Dedifferentiated amniotic fluid mesenchymal stem cell (primary cell): ENCODE results near the gene TACR1.

Experiments
- DNase-seq: peaks from one replicate; pipeline ENCODE4 v3.0.0-alpha.2; 2016; ENCODE audit errors: extremely low spot score

The TACR1 gene

GRCh38 chr2:75047189-75047991, 151.9 kb downstream of the TACR1 start:
- DNase-seq = peak; percentile 26

DNA sequence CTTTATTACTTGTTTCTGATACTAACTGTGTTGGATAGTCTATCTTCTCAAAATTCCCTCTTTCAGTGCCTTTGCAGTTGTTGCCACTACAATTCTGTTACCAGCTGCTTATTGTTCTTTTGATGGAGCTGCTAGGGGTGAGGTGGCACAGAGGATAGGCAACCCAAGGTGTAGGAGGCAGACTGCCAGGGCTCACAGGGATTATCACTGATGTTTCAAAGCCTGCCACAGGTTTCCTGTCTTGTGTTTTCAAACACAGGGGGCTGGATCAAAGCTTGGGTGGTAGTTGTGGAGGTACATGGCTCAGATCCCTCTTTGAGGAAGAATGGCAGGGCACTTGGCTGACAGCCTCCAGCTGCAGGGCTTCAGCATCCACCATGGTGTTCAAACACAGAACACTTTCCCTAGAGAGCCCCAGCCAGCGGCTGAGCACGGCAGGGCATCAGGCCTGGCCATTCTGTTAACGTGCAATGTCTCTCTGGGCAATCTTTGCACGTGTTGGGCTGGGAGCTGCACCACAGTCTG, 153.7 kb downstream of the TACR1 start:
- DNase-seq = no peak

- DNase-seq = no peak
These were observed 155.0 kb downstream of the TACR1 start for GRCh38 chr2:75044291-75044690.

DNA sequence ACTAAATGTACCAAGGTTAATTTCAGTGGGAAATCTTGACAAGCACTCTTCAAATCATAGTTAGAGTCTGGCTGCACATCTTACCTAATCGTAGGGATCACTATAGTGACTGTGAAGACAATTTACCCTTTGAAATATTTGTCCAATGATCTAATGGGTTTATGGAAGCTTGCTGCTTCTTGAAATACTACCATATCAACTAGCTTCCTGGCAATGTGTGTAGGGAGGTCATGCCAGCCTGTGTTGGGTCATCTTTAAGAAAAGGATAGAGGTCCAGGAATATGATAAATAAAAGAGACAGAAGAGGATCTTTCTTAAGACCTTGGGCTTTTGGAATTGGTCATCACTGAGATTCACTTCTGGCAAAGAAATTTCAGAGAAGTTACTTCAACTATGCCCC, 156.5 kb downstream of the TACR1 start:
- DNase-seq = no peak

DNA sequence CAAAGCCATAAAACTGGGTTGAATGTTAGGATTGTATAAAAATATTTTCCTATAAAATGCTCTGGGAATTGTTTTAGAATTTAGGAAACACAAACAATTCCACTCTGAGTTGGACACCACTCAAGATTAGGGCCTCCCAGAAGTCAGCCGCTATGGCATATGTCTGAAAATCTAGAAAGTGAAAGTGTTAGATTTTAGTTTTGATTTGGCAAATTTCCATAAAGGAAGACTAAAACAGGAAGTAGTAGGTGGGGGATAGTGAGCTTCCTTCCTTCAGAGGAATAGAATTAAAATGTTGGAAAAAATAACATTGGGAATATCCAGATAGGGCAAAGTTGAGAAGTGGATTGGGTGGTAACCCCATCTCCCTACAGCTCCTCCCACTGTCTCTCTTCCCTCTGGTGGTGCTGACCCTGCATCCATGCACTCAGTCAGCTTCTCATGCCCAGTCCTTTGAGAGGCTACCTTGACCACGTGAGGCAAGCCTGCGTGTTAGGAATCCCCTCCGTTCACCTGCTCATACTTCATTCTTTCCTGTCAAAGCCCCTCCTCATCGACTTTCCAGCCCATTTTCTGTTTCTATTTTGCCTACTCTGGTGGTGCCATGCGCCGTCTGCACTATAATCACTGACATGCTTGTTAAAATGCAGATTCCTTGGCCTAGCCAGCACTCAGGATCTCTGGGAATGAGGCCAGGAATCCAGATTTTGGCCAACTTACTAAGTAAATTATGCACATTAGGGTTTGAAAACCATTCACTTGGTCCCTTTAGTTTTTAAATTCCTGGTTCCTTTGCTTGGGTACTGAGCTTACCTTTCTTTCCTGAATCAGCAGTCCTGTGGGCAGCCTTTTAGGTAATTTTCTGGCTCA, 157.4 kb downstream of the TACR1 start:
- no peak for DNase-seq

- DNase-seq = no peak
These were observed 158.1 kb downstream of the TACR1 start for GRCh38 chr2:75041226-75041625.

DNA sequence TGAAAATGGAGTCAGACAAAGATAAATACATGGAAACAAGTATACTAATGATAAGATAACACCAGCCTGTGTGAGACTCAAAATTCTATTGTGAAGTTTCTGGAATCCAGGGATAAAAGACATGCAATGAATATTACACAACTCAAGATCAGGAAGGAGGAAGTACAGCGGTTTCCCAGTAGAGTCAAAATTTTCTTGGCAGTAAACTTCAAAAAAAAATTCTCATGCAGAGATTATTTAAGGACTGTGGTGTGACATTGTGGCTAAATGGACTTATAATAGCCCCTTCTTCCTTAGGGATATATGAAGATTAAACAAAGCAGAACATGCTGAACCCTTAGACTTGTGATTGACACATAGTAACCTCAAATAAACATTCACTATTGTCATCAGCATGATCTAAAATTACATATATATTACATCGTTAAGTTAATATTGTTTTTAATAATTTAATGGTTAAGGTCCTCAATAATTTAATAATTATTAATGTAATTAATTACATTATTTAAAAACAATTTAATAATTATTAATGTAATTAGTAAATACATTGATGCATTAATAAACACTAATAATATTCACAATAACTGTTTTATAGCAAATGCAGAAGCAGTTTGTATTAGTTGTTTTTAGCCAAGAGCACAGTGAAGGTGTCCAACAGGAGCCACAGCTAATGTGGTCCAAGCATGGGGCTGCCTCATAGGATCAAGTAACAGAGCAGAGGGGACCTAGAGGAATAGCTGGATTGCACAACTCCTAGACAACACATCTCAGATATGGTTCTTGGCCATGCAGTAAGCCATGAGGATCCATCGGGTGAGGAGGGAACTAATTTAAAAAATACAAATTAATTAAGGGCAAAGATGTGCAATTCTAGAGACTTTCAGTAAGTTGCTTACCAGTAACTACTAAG, 163.6 kb downstream of the TACR1 start:
- DNase-seq = no peak

GRCh38 chr2:75033516-75033915, 165.8 kb downstream of the TACR1 start:
- no peak for DNase-seq

DNA sequence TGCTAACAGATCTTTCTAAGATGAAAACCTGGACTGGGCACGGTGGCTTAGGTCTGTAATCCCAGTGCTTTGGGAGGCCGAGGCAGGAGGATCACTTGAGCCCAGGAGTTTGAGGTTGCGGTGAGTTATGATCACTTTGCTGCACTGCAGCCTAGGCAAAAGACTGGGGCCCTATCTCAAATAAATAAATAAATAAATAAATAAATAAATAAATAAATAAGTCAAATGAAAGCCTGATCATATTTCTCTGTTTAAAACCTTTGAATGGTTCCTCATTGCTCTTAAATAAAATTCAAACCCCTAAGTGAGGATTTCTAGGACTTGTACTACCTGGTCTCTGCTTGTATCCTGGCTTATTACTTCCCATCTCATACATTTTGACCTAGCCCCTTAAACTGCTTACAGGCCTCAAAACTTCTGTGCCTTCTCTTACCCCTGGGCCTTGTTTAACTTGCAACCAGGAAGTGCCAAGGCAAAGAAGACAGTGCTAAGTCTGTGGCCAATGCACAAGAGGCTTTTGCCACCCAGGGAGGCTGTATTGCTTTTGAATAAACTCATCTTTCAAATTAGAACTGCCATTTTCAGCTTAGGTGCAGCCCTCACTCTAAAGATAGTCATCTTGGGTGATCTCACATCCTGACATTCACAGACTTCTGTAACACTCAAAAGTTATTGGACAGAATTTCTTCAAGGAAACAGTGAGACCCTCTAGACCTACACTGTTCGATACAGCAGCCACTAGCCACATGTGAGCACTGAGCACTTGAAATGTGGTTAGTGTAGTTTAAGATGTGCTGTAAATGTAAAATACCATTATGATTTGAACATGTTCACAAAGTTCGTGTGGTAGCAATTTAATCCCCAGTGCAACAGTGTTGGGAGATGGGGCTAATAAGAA, 167.2 kb downstream of the TACR1 start:
- no peak for DNase-seq

GRCh38 chr2:75031171-75031570, 168.1 kb downstream of the TACR1 start:
- DNase-seq = no peak

GRCh38 chr2:75030218-75031009, 168.9 kb downstream of the TACR1 start:
- DNase-seq = no peak

DNA sequence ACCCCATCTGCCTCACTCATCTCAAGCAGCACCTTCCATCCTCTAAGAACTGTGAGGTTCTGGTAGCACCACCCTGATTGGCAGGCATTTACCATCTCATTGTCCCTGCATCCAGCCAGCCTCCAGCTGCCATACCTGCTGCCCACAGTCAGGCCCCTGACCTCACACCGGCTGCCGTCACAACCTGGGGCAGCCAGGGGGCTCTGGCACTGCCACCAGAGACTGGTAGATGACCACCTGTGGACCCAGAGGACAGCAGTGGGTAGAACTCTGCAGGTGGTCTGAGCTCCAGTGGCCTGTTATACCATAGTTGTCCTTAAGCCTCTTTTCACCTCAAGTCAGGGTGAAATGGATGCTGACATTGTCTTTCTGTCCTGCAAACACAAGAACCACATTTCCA, 171.4 kb downstream of the TACR1 start:
- DNase-seq = no peak

- no peak for DNase-seq
These were observed 173.5 kb downstream of the TACR1 start for GRCh38 chr2:75025633-75026380.

GRCh38 chr2:75025216-75025615, 174.1 kb downstream of the TACR1 start:
- DNase-seq = no peak

DNA sequence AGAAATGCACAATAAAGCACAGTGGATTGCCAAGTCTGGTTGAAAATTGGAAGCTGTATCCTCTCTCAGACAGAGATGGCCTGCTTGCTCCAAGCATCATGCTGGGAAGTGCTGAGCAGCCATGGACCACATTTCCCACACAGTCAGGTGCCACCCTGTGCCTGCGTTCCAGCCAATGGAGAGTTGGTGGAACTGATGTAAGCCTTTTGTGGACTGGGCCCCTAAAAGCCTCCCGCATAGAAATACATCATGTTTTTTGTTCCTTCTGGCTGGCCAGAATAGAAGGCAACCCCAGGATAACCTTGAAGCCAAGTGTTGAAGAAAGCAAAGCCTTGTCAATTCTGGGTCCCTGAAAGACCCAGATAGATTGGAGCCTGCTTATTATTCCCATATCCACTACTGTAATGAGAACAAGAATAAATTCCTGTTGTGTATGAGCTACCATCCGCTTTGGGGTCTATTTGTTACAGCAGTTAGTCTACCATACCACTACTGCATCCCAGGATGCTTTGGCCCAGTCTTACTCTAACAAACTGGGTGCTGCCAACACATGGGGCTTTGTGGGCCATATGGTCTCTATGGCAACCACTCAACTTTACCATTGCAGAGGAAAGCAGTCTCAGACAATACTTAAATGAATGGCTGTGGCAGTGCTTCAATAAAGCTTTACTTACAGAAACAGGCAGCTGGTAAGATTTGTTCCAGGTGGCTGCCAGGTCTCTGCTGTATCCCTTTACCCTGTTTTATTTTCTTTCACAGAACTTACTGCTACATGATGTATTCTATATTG, 175.5 kb downstream of the TACR1 start:
- DNase-seq = no peak

DNA sequence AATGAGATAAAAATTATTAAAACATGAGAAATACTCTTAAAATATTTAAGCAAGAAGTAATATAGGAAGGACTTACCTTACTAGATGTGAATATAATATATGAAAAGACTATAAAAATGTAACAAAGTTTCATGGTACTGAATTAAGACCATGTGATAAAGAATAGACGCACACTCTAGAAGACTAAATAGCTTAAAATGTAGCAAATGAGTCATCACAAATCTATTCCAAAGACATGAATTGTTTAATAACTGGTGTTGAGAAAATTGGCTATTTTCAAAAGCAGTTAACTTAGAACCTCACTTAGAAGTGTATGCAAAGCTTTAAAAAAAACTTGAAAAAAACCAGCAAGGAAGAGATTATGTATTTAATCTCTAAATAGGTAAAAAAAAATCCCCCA, 176.8 kb downstream of the TACR1 start:
- DNase-seq = peak; percentile 30

GRCh38 chr2:75021672-75022071, 177.6 kb downstream of the TACR1 start:
- peak; percentile 52 for DNase-seq

- DNase-seq = no peak
These were observed 178.8 kb downstream of the TACR1 start for GRCh38 chr2:75020476-75020875.
